Activated CD4-positive, alpha-beta T cell treated with anti-CD3 and anti-CD28 coated beads, Interleukin-2, amount 50 U/mL, for 16 hours (primary cell): Measurements from ENCODE around the gene TMEM213.

ENCODE experiments used
- DNase-seq: peaks from one replicate; pipeline ENCODE4 v3.0.0-alpha.2; 2020

TMEM213 gene

DNA sequence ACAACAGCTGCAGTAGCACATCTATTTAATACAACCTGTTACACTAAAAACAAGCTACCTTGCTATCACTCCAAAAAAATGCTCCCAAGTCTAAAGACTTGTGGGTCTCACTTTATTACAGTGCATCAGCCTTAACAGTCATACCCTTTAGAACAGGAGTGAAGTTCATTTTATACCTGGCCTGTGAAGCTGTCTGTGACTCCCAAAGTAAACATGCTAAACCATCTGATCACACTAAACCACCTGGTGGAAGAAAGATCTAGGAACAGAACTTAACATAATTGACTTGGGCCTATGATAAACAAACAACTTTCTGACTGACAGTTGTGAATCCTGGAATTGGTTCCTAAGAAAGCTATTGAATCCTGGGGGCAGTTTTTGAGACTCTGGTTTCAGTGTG, 81.1 kb downstream of the TMEM213 start:
- no peak for DNase-seq

DNA sequence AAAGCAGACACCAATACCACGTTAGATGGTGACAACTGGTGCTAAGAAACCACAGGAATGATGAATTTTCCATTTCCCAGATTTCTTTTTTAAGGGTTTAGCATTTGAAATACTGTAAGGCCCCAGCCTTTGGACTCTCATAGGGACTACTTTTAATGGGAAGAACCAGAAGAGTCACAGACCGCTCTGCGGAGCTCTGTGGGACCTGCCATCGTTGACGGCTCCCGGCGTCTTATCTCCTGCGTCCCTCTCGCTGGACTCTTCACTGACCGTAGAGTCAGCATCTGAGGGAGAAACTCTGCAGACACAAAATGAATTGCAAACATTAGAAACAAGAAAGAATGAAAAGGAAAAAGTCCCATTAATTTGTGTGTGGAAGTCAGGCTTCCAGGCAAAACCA, 81.6 kb downstream of the TMEM213 start:
- DNase-seq = no peak

DNA sequence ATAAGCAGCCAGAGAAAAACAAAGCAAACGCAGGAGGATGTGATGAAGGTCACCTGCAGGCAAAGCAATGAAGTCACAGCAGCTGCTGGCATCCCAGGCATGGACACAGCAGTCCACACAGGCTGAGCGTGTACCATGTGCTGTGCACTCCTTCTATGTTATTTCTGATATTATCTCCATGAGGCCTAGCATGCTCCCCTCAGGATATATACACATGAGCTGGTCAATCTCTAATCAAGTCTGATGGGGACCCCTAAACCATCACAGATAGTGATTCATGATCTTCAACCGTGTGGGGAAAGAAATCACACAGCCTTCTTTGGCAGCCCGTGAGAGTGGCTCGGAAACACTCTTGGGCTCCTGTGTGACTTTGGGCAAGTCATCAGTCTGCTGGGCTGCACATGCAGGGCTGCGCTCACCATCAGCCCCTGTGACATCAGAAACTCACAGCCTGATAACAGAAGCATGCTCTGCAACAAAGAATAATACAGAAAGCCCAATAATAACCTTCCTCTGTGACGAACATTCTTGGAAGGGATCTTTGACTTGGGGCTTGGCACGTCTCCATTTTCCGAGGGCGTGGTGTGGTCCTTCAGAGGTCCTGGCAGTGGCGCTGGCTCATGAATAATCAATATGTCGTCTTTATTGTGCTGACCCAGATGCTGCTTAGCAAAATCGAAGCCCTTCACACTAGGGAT, 83.2 kb downstream of the TMEM213 start:
- DNase-seq = no peak

DNA sequence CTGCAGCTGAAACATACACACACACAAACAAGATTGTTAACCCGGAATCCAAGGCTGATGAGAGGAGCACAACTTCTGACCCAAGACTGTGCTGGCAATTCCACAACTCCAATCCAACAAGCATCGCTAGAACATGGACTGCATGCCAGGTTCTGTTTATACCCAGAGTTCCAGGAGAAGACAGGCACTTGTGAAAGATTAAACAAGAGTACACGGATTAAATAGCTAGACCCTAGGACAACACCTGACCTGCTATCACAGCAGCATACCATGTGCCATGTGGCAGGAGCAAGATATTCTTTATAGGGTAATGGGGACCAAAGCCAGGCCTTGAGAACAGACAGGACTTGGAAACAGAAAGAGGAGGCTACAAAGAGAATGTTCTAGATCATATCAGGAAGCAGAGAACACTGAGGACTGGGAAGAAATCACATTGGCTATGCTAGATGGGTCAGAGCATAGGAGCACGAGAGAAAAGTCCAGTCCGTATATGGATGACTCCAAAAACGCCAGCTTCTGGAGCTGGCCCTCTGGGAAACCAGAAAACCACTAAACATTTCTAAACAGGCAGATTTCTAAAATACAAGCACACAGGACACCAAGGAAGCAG, 83.9 kb downstream of the TMEM213 start:
- no peak for DNase-seq

DNA sequence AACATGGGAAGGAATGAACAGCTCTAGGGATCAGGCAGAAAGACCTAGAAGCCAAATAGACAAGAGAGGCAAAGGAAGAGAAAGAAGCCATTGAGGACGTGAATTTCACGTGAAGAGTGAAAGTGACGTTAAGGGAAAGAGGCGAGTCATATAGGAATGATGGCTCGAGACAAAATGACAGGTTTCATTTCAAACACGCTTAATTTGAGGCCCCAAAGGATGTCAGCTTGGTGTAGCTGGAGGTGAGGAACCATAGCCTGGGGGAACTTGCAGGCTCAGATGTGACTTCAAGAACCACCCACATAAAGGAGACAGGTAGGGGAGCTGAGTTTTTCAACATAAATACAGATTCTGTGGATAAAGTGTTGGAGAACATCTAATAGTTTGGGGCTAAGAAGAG, 84.5 kb downstream of the TMEM213 start:
- peak; percentile 57 for DNase-seq

DNA sequence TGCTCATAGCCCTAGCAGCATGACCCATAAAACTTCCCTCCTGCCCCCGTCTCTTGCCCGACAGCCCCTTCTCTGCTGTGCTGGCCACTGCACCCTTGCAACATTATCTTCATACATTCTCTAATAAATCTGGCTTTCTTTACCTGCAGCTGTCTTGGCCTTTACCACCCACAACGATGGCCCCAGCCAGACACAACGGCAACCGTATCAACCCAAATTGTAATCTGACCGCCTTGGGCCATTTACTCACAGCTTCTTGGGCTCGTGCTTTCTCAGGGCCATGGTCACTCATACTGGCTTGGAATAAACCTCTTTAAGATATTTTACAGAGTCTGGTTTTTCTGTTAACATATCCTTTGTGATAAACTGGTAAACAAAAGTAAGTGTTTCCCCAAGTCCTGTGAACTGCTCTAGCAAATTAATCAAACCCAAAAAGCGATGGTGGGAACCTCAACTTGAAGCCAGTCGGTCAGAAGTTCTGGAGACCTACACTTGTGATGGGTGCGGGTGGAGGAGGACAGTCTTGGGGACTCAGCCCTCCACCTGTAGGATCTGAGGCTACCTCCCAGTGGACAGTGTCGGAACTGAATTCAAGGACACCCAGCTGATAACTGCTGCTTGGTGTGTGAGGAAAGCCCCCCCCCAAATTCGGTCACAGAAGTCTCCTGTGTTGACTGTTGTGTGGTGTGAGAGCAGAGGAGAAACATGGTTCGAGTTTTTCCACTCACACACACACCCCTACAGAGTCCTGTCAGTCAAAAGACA, 87.8 kb downstream of the TMEM213 start:
- no peak for DNase-seq

DNA sequence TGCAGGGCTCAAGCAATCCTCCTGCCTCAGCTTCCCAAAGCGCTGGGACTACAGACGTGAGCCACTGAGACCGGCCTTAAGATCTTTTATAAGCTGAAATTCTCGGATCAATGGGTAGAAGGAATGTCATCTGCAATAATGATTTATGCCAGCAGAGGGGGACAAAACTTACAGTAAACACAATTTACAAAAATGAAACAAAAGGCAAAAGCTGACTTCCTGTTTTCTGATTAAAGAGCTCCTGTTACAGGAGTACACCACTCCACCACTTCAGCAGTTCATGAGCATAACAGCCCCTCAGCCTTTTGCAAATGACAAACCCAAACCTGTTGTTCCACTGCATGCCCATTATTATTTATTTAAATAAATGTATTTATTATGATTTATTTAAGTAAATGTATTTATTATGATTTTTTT, 88.7 kb downstream of the TMEM213 start:
- DNase-seq = peak; percentile 81

DNA sequence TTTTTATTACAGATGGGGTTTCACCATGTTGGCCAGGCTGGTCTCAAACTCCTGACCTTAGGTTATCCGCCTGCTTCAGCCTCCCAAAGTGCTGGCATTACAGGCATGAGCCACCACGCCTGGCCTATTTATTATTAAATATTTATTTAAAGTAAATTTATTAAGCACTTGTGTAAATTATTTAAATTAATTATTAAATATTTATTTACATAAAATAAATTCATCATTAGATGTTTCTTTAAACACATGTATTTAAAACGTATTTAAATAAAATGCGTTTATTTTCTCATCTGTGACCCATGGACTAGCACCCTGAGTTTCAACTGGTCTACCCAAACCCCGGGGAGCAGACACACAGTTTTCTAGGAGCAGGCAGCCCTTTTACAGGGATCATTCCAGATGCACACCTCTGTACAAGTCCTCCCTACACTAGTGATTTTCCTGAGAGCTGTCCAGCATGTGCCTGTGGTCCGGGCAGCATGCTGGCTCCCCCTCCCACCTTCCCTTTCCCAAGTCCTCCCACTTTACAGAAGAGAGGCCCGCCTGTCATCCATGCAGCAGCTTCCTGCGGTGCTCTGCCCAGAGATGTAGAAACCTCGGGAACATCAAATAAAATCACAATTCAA, 89.4 kb downstream of the TMEM213 start:
- no peak for DNase-seq
